ENCODE data around the gene VSIG8. TPM values are rescaled to one million over a fixed set of nuclear protein-coding genes. Genes with fewer than 3 reads are reported as not detected.
A peak's percentile ranks its signal among the peaks of the same experiment; 100 is the strongest.

Gene VSIG8
- total and polyA plus RNA-seq, 2 of the 4 experiments (the other 2 are of a cell fraction): not detected

DNA sequence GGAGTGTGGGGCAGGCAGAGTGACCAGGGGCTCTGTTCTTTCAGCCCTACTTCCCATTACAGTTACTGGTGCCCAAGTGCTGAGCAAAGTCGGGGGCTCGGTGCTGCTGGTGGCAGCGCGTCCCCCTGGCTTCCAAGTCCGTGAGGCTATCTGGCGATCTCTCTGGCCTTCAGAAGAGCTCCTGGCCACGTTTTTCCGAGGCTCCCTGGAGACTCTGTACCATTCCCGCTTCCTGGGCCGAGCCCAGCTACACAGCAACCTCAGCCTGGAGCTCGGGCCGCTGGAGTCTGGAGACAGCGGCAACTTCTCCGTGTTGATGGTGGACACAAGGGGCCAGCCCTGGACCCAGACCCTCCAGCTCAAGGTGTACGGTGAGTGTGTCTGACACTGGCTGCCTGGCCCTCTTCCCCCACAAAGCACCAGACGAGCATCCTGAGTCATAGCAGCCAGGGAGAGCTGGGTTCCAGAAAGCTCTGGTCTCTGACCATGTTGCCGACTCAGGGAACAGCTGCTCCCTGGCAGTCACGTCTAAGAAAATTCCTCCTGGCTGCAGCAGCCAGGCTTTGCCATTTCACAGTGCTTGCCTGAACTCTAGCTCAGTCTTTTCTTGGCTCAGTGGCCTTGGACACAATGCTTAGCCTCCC, 32.5 kb downstream of the VSIG8 start:
- dilution Hi-C loops (cut with HindIII; ENCODE audit: low sequenced_read_pairs, unreplicated experiment): no loop called here
- Histone ChIP-seq H3K23ac (ENCODE audit: low read depth, low read length) (no peak overlapping the region), H3K9me1 (ENCODE audit: insufficient read depth, low read length) (0 out of 2 replicates have a peak, but pooled peaks cover 3% of the 10 kb centered on the region), H2AFZ (replicated peaks; ENCODE audit: low read length, poor library complexity) (peak overlapping the region; percentile 74), H3K79me1 (ENCODE audit: low read depth in 1 of 2, low read length in 2 of 2) (no peaks in the 10 kb centered on the region), H3K9me3 (ENCODE audit: control insufficient read depth, insufficient read depth, low read length) (no peaks in the 10 kb centered on the region), H3K4me2 (ENCODE audit: low read depth, low read length) (no peak overlapping the region), H3K27me3 (ENCODE audit: control insufficient read depth, insufficient read depth, low read length) (no peaks in the 10 kb centered on the region; the same call in 1 of the 2 replicates), H3K4me3 (ENCODE audit: insufficient read depth, low read depth, low read length) (no peak overlapping the region), H3K27ac (ENCODE audit: insufficient read depth, low read length) (no peak overlapping the region), H3K18ac (ENCODE audit: low read depth, low read length) (no peak overlapping the region), H2BK15ac (ENCODE audit: low read depth, low read length) (no peak overlapping the region), H2AK5ac (ENCODE audit: low read depth, low read length) (no peak overlapping the region), H4K8ac (ENCODE audit: low read depth in 2 of 2, low read length in 2 of 2) (no peak overlapping the region), H3K9ac (ENCODE audit: low read depth, low read length) (no peak overlapping the region), H3K4me1 (ENCODE audit: control insufficient read depth, insufficient read depth, low read length) (peaks cover 2% of the 10 kb centered on the region), H4K91ac (ENCODE audit: insufficient read depth, low read depth, low read length) (no peak overlapping the region), H2AK9ac (replicated peaks; ENCODE audit: low read depth, low read length, poor library complexity) (no peak overlapping the region), H2BK120ac (ENCODE audit: low read depth, low read length) (no peak overlapping the region), H3K56ac (ENCODE audit: extremely low read depth, insufficient read depth, low read length) (no peak overlapping the region), H3K14ac (replicated peaks; ENCODE audit: low read depth, low read length) (no peak overlapping the region), H3K4ac (ENCODE audit: low read depth, low read length) (no peak overlapping the region), H2BK20ac (ENCODE audit: low read depth, low read length) (no peak overlapping the region), H3K36me3 (ENCODE audit: control insufficient read depth, insufficient read depth, low read length) (no peaks in the 10 kb centered on the region), H2BK5ac (ENCODE audit: low read depth, low read length, poor library complexity, severe bottlenecking) (peak overlapping the region; percentile 5), H4K5ac (ENCODE audit: low read depth, low read length) (no peak overlapping the region), H4K20me1 (ENCODE audit: insufficient read depth, low read length) (no peaks in the 10 kb centered on the region)
- peak; percentile 81 for DNase-seq
- peak; percentile 47; the same call in 1 of the 2 replicates for TF ChIP-seq FOS (IDR thresholded peaks at IDR 0.05; ENCODE audit: low read depth, low read length)
- no peak for TF ChIP-seq RCOR1 (IDR thresholded peaks at IDR 0.05; ENCODE audit: insufficient replicate concordance, low read length)
- CTCF ChIA-PET: interaction anchor here (0.6 kb wide), 1 partner anchor 61 kb away, joined by 3 read pairs; no protein-coding TSS in a partner anchor
- in situ Hi-C loops (cut with MboI; ENCODE audit: low sequenced_read_pairs): no loop called here
- no TSS peak for BruUV-seq (replicated peaks)
- intact Hi-C loops (cut with micrococcal nuclease): loop anchor here (10.0 kb wide), 1 partner anchor 1555 kb away; no protein-coding TSS in a partner anchor
- WGBS, 2 experiments (ENCODE audit: extremely low coverage in 2 of 2, insufficient read length in 1 of 2): 51% methylated on average over 10 of the region's 18 CpGs; no CpG with 5 or more reads in 1 of the 2 experiments
- peak; percentile 80 for ATAC-seq (ENCODE audit: low read depth)
- POLR2A ChIA-PET (ENCODE audit: unreplicated experiment): no interaction called here

All from IMR-90 (cell line).